ENCODE results near the gene SYNM.

SYNM gene

DNA sequence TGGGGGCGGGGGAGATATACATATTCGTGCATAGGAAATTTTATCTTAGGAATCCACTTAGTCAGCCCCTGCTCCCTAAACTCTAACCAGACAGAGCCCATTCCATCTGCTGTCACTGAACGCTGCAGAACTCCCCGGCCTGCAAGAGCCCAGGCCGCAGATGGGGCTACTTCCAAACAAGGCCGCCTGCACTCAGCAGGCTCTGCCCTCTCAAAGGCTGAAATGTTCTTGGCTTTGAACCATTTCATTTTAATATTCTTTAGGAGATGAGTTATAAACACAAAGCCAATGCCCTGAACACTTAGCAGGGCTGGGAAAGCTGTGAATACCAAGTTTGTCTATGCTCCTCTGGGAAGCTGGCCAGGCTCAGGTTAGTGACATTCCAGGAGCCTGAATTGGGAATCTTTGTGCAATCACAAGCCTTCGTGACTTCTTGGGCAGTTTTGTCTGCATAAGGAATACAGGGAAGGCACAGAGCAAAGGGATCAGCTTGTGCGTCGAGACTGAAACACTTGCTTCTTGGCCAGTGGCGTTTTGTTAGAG is 65.0 kb downstream of the SYNM start:
- H3K4me3 ChIP-seq = no peak overlapping the region
- peak; percentile 83 for DNase-seq (ENCODE audit: low spot score)
- H3K27ac ChIP-seq = peak overlapping the region; percentile 91 to 94
- TF ChIP-seq, protein P1, sequence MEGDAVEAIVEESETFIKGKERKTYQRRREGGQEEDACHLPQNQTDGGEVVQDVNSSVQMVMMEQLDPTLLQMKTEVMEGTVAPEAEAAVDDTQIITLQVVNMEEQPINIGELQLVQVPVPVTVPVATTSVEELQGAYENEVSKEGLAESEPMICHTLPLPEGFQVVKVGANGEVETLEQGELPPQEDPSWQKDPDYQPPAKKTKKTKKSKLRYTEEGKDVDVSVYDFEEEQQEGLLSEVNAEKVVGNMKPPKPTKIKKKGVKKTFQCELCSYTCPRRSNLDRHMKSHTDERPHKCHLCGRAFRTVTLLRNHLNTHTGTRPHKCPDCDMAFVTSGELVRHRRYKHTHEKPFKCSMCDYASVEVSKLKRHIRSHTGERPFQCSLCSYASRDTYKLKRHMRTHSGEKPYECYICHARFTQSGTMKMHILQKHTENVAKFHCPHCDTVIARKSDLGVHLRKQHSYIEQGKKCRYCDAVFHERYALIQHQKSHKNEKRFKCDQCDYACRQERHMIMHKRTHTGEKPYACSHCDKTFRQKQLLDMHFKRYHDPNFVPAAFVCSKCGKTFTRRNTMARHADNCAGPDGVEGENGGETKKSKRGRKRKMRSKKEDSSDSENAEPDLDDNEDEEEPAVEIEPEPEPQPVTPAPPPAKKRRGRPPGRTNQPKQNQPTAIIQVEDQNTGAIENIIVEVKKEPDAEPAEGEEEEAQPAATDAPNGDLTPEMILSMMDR (IDR thresholded peaks at IDR 0.05) = no peak

DNA sequence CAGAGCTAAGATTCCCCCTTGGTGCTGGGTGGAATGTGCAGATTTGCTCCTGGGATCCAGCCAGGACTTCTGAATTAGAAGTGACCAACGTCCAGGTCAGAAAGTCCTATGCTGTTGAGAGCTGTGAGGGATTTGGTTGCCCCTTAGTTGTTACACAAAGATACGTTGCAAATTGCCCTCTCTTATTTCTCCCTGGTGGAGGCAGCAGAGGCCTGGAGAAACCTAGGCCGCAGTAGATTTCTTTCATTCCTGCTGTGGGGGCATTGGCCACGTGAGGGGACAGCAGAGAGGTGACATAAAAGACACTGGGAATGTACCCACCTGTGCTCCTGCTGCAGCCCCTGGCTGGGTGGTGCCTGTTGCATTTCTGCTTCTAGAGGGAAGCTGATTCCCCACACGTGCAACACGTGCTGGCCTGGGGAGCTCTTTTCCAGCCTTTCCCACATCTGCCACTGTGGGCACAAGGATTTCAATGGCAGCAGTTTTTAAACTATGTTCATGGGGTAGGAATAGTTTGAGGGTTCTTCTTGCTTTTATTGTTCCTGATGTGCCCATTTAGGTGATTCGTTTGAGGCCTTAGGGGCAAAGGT is 65.7 kb downstream of the SYNM start:
- H3K27ac ChIP-seq = peak overlapping the region; percentile 91 to 94
- TF ChIP-seq, protein P1 (IDR thresholded peaks at IDR 0.05) = no peak
- no peak for DNase-seq (ENCODE audit: low spot score)
- no peak overlapping the region for H3K4me3 ChIP-seq

DNA sequence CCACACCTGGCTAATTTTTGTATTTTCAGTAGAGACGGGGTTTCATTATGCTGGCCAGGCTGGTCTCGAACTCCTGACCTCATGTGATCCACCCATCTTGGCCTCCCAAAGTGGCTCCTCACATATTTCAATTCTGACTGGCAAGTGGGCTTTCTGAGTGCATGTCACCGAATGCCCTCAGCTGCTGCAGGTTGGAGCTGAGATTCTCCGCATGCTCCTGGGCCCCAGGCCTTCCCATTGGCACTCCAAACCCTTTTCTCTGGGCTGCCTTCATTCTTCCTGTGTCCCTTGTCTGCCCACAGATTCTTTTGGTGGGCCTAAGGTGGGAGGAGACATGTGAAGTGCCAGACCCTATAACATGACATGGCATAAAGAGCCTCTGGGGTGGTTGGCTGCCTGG is 67.3 kb downstream of the SYNM start:
- Histone ChIP-seq H3K4me3 (no peak overlapping the region), H3K27ac (peak overlapping the region; percentile 67 to 94)
- TF ChIP-seq, protein P1 (IDR thresholded peaks at IDR 0.05) = no peak
- no peak for DNase-seq (ENCODE audit: low spot score)

DNA sequence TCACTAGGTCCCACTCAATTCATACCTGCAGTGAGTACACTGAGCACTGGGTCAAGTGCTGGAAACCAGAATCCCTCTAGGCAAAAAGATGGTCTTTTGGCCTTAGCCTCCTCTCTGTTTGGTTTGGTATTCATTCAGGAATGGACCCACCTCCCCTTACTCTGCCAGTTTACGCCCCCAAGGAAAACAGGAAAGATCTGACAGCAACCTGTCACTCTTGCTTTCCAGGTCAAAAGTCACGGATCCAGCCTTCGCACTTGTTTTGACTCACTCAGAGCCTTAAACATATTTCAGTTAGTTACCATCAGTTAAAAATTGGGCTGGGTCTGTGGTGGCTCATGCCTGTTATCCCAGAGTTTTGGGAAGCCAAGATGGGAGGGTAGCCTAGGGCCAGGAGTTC is 68.1 kb downstream of the SYNM start:
- Histone ChIP-seq H3K4me3 (no peak overlapping the region), H3K27ac (peak overlapping the region; percentile 70 to 94)
- TF ChIP-seq, protein P1 (IDR thresholded peaks at IDR 0.05) = no peak
- no peak for DNase-seq (ENCODE audit: low spot score)

DNA sequence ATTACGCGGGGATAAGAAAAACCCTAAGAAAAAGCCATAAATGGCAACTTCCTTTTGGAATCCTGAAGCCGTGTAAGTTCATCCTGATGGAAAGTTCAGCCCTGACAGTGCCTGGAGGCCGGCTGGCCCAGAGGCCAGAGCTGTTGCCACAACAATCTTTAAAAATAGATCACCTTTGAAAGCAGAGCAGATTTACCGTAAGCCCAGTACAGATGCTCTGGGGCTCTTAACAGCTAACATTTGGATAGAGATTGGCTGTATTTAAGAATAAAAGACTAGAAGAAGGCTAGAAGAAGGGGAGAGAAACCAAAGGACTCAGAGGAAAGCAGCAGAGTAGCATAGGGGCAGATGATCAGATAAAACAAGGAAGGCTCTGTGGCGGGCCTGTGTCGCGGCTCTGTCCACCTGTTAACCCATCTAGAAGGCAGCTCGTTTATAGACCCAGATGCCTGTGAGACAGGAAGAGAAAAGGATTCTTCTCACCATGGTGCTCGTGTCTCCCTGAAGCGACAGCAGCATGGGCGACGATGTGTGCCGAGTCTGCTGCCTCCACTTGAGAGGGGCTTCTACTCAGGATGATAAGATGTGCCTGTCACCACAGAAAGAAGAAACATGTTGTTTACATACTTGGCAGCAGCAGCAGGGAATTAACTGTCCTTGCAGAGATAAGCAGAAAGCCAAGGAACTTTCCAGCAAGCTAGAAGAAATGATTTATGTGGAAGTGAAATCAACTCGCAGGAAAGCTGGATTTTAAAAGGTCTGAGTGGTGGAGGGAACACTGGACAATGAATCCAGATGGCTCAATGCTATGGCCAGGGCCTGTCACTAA is 69.9 kb downstream of the SYNM start:
- TF ChIP-seq, protein P1 (IDR thresholded peaks at IDR 0.05) = no peak
- Histone ChIP-seq H3K27ac (peak overlapping the region; percentile 35 to 60), H3K4me3 (no peak overlapping the region)
- DNase-seq (ENCODE audit: low spot score) = no peak

DNA sequence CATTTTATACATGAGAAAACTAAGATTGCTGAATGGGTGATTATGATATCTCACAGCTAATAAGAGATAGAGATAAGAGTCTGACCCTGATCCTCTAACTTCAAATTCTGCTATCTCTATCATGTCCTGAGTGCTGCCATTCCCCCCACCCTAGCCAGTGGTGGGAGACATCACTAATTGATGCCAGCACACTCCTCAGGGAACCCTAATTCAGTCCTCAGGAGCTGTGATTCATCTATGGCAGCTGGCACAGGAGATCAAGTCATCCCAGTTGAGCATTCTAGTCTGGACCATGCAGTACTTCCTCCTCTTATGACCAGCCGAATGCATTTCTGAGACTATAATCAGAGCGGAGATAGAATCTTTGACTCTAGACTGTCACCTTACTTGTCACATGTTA is 71.9 kb downstream of the SYNM start:
- Histone ChIP-seq H3K27ac (no peak overlapping the region), H3K4me3 (no peak overlapping the region)
- TF ChIP-seq, protein P1 (IDR thresholded peaks at IDR 0.05) = no peak
- DNase-seq (ENCODE audit: low spot score) = no peak

Measured in coronary artery (tissue), 2 donors.